IMR-90 (cell line): Measurements from ENCODE around the gene JAKMIP2. TPM values are rescaled to one million over a fixed set of nuclear protein-coding genes. Genes with fewer than 3 reads are reported as not detected.

Experiments used
- ATAC-seq: fragments of 200-7000 bp; cut with Tn5 transposase; 2 replicates; pipeline ENCODE4 v1.9.1; 2020; ENCODE audit warnings: low read depth, mild to moderate bottlenecking, moderate library complexity
- BruUV-seq: library from RNA; stranded (reverse); fragments of 400-500 nt; replicated peaks from 2 replicates; lab custom pipeline; 2021; lab: Mats Ljungman, UMichigan
- CTCF ChIA-PET: fragments of 300-600 bp; formaldehyde crosslinking; extraction: SDS; loops from one replicate; lab custom pipeline; 2021; ENCODE audit warnings: antibody characterized with exemption; lab: Yijun Ruan, JAX
- POLR2A ChIA-PET: fragments of 300-600 bp; sonication (Branson Sonifier 250); formaldehyde crosslinking; loops from one replicate; lab custom pipeline; 2022; ENCODE audit warnings: antibody characterized with exemption; ENCODE audit not compliant: unreplicated experiment; lab: Charles Lee
- DNase-seq: peaks from one replicate; pipeline ENCODE4 v3.0.0; 2013
- H2AFZ ChIP-seq: replicated peaks from 2 replicates; pipeline ENCODE3; 2013; ENCODE audit warnings: low read length, mild to moderate bottlenecking; ENCODE audit not compliant: poor library complexity
- H2AK5ac ChIP-seq: 2 replicates; pipeline ENCODE4 v1.6.1; 2013; ENCODE audit warnings: low read depth, low read length, inconsistent platforms
- H2AK9ac ChIP-seq: replicated peaks from 2 replicates; pipeline ENCODE3; 2013; ENCODE audit warnings: mild to moderate bottlenecking, low read depth, low read length, moderate library complexity; ENCODE audit not compliant: poor library complexity
- H2BK120ac ChIP-seq: 2 replicates; pipeline ENCODE4 v1.6.1; 2013; ENCODE audit warnings: low read depth, low read length, inconsistent platforms
- H2BK15ac ChIP-seq: 3 replicates; pipeline ENCODE4 v1.6.1; 2013; ENCODE audit warnings: low read depth, low read length, inconsistent platforms
- H2BK20ac ChIP-seq: 2 replicates; pipeline ENCODE4 v1.6.1; 2013; ENCODE audit warnings: low read depth, mild to moderate bottlenecking, inconsistent platforms, low read length, moderate library complexity
- H2BK5ac ChIP-seq: 2 replicates; pipeline ENCODE4 v1.6.1; 2013; ENCODE audit warnings: mild to moderate bottlenecking, low read depth, low read length, inconsistent platforms; ENCODE audit not compliant: poor library complexity, severe bottlenecking
- H3K14ac ChIP-seq: replicated peaks from 2 replicates; pipeline ENCODE4 v1.6.1; 2013; ENCODE audit warnings: low read depth, low read length, inconsistent platforms
- H3K18ac ChIP-seq: 2 replicates; pipeline ENCODE4 v1.6.1; 2013; ENCODE audit warnings: low read depth, low read length, control low read depth
- H3K23ac ChIP-seq: 2 replicates; pipeline ENCODE4 v1.6.1; 2013; ENCODE audit warnings: low read depth, low read length, inconsistent platforms
- H3K27ac ChIP-seq: 2 replicates; pipeline ENCODE4 v1.5.1; 2013; ENCODE audit warnings: mild to moderate bottlenecking, control low read depth, low read length; ENCODE audit not compliant: insufficient read depth
- H3K27me3 ChIP-seq: 2 replicates; pipeline ENCODE4 v1.6.1; 2013; ENCODE audit warnings: low read length; ENCODE audit not compliant: control insufficient read depth, insufficient read depth
- H3K36me3 ChIP-seq: 2 replicates; pipeline ENCODE4 v1.6.1; 2013; ENCODE audit warnings: low read length, mixed read lengths; ENCODE audit not compliant: control insufficient read depth, insufficient read depth
- H3K4ac ChIP-seq: 2 replicates; pipeline ENCODE4 v1.6.1; 2013; ENCODE audit warnings: low read depth, low read length, inconsistent platforms
- H3K4me1 ChIP-seq: 2 replicates; pipeline ENCODE4 v1.6.1; 2013; ENCODE audit warnings: low read length, mixed read lengths; ENCODE audit not compliant: control insufficient read depth, insufficient read depth
- H3K4me2 ChIP-seq: 2 replicates; pipeline ENCODE4 v1.6.1; 2013; ENCODE audit warnings: low read depth, mild to moderate bottlenecking, control low read depth, low read length, moderate library complexity
- H3K4me3 ChIP-seq: 2 replicates; pipeline ENCODE4 v1.5.1; 2013; ENCODE audit warnings: low read depth, mild to moderate bottlenecking, control low read depth, low read length, moderate library complexity; ENCODE audit not compliant: insufficient read depth
- H3K56ac ChIP-seq: 2 replicates; pipeline ENCODE4 v1.6.1; 2013; ENCODE audit warnings: low read length, inconsistent platforms; ENCODE audit not compliant: insufficient read depth; ENCODE audit errors: extremely low read depth
- H3K79me1 ChIP-seq, 2 experiments: 2 replicates each; pipeline ENCODE4 v1.6.1; 2013; ENCODE audit warnings: low read length in 2 of 2, inconsistent platforms in 1 of 2, low read depth in 1 of 2
- H3K9ac ChIP-seq: 2 replicates; pipeline ENCODE4 v1.6.1; 2013; ENCODE audit warnings: low read depth, low read length, control low read depth
- H3K9me1 ChIP-seq: 2 replicates; pipeline ENCODE4 v1.6.1; 2013; ENCODE audit warnings: low read length, inconsistent platforms; ENCODE audit not compliant: insufficient read depth
- H3K9me3 ChIP-seq: 2 replicates; pipeline ENCODE4 v1.6.1; 2013; ENCODE audit warnings: low read length; ENCODE audit not compliant: control insufficient read depth, insufficient read depth
- H4K20me1 ChIP-seq: 2 replicates; pipeline ENCODE4 v1.6.1; 2013; ENCODE audit warnings: low read length, inconsistent platforms; ENCODE audit not compliant: insufficient read depth
- H4K5ac ChIP-seq: 2 replicates; pipeline ENCODE4 v1.6.1; 2013; ENCODE audit warnings: mild to moderate bottlenecking, low read depth, low read length, control low read depth
- H4K8ac ChIP-seq, 2 experiments: 2 replicates each; pipeline ENCODE4 v1.6.1; 2013; ENCODE audit warnings: low read depth in 2 of 2, low read length in 2 of 2, control low read depth in 1 of 2, inconsistent platforms in 1 of 2
- H4K91ac ChIP-seq: 2 replicates; pipeline ENCODE4 v1.6.1; 2013; ENCODE audit warnings: low read depth, low read length, inconsistent platforms; ENCODE audit not compliant: insufficient read depth
- CEBPB ChIP-seq: IDR thresholded peaks from 2 replicates; pipeline ENCODE4 v1.6.1; 2012; ENCODE audit warnings: low read depth, low read length, improper control_type of control experiment
- CTCF ChIP-seq: conservative IDR thresholded peaks from 2 replicates; pipeline ENCODE4 v1.5.1; 2012; ENCODE audit warnings: mild to moderate bottlenecking, low read depth, low read length, improper control_type of control experiment
- ELK1 ChIP-seq: fragments of 150-350 bp; IDR thresholded peaks from 2 replicates; pipeline ENCODE4 v1.6.1; 2016; ENCODE audit warnings: low read depth, mild to moderate bottlenecking, low read length, moderate library complexity, borderline replicate concordance
- MAZ ChIP-seq: IDR thresholded peaks from 2 replicates; pipeline ENCODE4 v1.6.1; 2012; ENCODE audit warnings: low read depth, mild to moderate bottlenecking, low read length, improper control_type of control experiment, moderate library complexity, borderline replicate concordance
- MXI1 ChIP-seq: IDR thresholded peaks from 2 replicates; pipeline ENCODE4 v1.6.1; 2012; ENCODE audit warnings: low read depth, mild to moderate bottlenecking, low read length, moderate library complexity, borderline replicate concordance
- RAD21 ChIP-seq: IDR thresholded peaks from 2 replicates; pipeline ENCODE4 v1.6.1; 2012; ENCODE audit warnings: low read length, improper control_type of control experiment
- RCOR1 ChIP-seq: IDR thresholded peaks from 2 replicates; pipeline ENCODE4 v1.6.1; 2012; ENCODE audit warnings: mild to moderate bottlenecking, low read length, improper control_type of control experiment; ENCODE audit not compliant: insufficient replicate concordance
- SMC3 ChIP-seq: fragments of 150-350 bp; IDR thresholded peaks from 2 replicates; pipeline ENCODE4 v1.6.1; 2016; ENCODE audit warnings: low read depth, mild to moderate bottlenecking, antibody characterized with exemption, low read length, moderate library complexity
- USF2 ChIP-seq: fragments of 150-350 bp; IDR thresholded peaks from 2 replicates; pipeline ENCODE4 v1.6.1; 2017; ENCODE audit warnings: mild to moderate bottlenecking, antibody characterized with exemption, low read length, low read depth
- WGBS, 2 experiments: methylation state at CpG; one replicate each; pipeline versions ENCODE4 v1.1.5 to v1.1.7; 2013; ENCODE audit warnings: missing lambda C conversion rate in 2 of 2; ENCODE audit not compliant: insufficient read length in 1 of 2; ENCODE audit errors: extremely low coverage in 2 of 2; 5-methylcytosine and 5-hydroxymethylcytosine counted together
- dilution Hi-C: fragments of 300-500 bp; cut with HindIII; formaldehyde crosslinking; loops from one replicate; pipeline ENCODE4 v1.14.3; 2018; ENCODE audit warnings: low sequenced_read_pairs; ENCODE audit not compliant: unreplicated experiment
- in situ Hi-C: fragments of 300-500 bp; cut with MboI; formaldehyde crosslinking; loops from 3 replicates; pipeline ENCODE4 v1.14.3; 2019; ENCODE audit warnings: low sequenced_read_pairs, inconsistent platforms, mixed read lengths
- intact Hi-C: fragments of 100-400 bp; cut with micrococcal nuclease; formaldehyde crosslinking; loops from 2 replicates; pipeline ENCODE4 v1.10.0; 2022
- polyA plus RNA-seq, 3 experiments: library from polyadenylated mRNA; depleted of rRNA; stranded (reverse); fragments of >200 nt; gene quantifications; 2 replicates each; pipeline ENCODE4 v1.2.3, GENCODE V29; 2012; ENCODE audit warnings: low replicate concordance in 1 of 3
- total RNA-seq: library from RNA; depleted of rRNA; stranded (reverse); fragments of >200 nt; gene quantifications from 2 replicates; pipeline ENCODE4 v1.2.3, GENCODE V29; 2012

Gene JAKMIP2
- total and polyA plus RNA-seq, 2 of the 4 experiments (the other 2 are of a cell fraction), result under 0.01 TPM; not detected in 1

GRCh38 chr5:147563466-147564123 is 218.9 kb downstream of the JAKMIP2 start:
- no peak overlapping the region for H3K23ac ChIP-seq
- no peak for DNase-seq
- H4K20me1 ChIP-seq, result no peaks in the 10 kb centered on the region
- H3K14ac ChIP-seq, result no peak overlapping the region
- ChIA-PET CTCF (interaction anchor here (0.8 to 1.1 kb wide), 2 partner anchors 15 to 110 kb away, joined by 3 read pairs; no protein-coding TSS in a partner anchor), POLR2A (no interaction called here)
- no peak overlapping the region for H4K91ac ChIP-seq
- H3K9me1 ChIP-seq, result no peaks in the 10 kb centered on the region
- no peaks in the 10 kb centered on the region for H3K79me1 ChIP-seq
- no peak overlapping the region for H2BK5ac ChIP-seq
- H3K18ac ChIP-seq, result no peak overlapping the region
- H2BK120ac ChIP-seq, result no peak overlapping the region
- no peak overlapping the region for H2BK20ac ChIP-seq
- intact Hi-C loops, result no loop called here
- no peak overlapping the region for H3K4ac ChIP-seq
- no peak overlapping the region for H2BK15ac ChIP-seq
- no peak overlapping the region for H2AK5ac ChIP-seq
- H3K4me3 ChIP-seq, result no peak overlapping the region
- H3K9me3 ChIP-seq, result no peaks in the 10 kb centered on the region
- H3K56ac ChIP-seq, result no peak overlapping the region
- H3K27ac ChIP-seq, result no peak overlapping the region
- no peak for ATAC-seq
- no peak overlapping the region for H2AFZ ChIP-seq
- TF ChIP-seq CTCF (no peak), ELK1 (no peak), RAD21 (no peak), USF2 (no peak), SMC3 (no peak), MXI1 (no peak), CEBPB (no peak), RCOR1 (no peak), MAZ (no peak)
- in situ Hi-C loops, result loop anchor here (5.0 kb wide), 2 partner anchors 111 to 171 kb away; no protein-coding TSS in a partner anchor
- peaks cover 2% of the 10 kb centered on the region for H3K27me3 ChIP-seq
- H3K36me3 ChIP-seq, result no peaks in the 10 kb centered on the region
- dilution Hi-C loops, result no loop called here
- H3K9ac ChIP-seq, result no peak overlapping the region
- no peak overlapping the region for H4K5ac ChIP-seq
- WGBS, 2 experiments, result no CpG with 5 or more reads among the region's 1 CpG
- no peaks in the 10 kb centered on the region for H3K4me1 ChIP-seq
- no TSS peak for BruUV-seq
- H3K4me2 ChIP-seq, result no peak overlapping the region
- H4K8ac ChIP-seq, result no peak overlapping the region
- H2AK9ac ChIP-seq, result no peak overlapping the region
